Activated B cell treated with CpG ODN at 0.5 μM for 24 hours (primary cell): ENCODE measurements around the gene CDKN2A. TPM values are rescaled to one million over a fixed set of nuclear protein-coding genes. Genes with fewer than 3 reads are reported as not detected.

ENCODE experiments used
- ATAC-seq: fragments of 200-7000 bp; cut with Tn5 transposase; one replicate; pipeline ENCODE4 v1.10.0; 2021; ENCODE audit warnings: low read depth, mild to moderate bottlenecking, moderate library complexity
- CTCF ChIA-PET: fragments of 350-600 bp; sonication (Branson Sonifier 250); formaldehyde crosslinking; loops from one replicate; lab custom pipeline; 2021; ENCODE audit warnings: antibody characterized with exemption; lab: Charles Lee
- POLR2A ChIA-PET: fragments of 350-600 bp; sonication (Branson Sonifier 250); formaldehyde crosslinking; loops from one replicate; lab custom pipeline; 2021; ENCODE audit warnings: antibody characterized with exemption; lab: Charles Lee
- DNase-seq: peaks from one replicate; pipeline ENCODE4 v3.0.0; 2022
- H3K27ac Mint-ChIP-seq: one replicate; pipeline ENCODE4 v1.8.0; 2020; ENCODE audit warnings: mixed read lengths
- H3K27me3 Mint-ChIP-seq: one replicate; pipeline ENCODE4 v1.8.0; 2021; ENCODE audit warnings: mixed read lengths
- H3K36me3 Mint-ChIP-seq: one replicate; pipeline ENCODE4 v1.8.0; 2021; ENCODE audit warnings: low read depth, mixed read lengths
- H3K4me1 Mint-ChIP-seq: one replicate; pipeline ENCODE4 v1.8.0; 2021; ENCODE audit warnings: mixed read lengths
- H3K4me3 Mint-ChIP-seq: one replicate; pipeline ENCODE4 v1.8.0; 2020; ENCODE audit warnings: mild to moderate bottlenecking, mixed read lengths
- H3K9me3 Mint-ChIP-seq: one replicate; pipeline ENCODE4 v1.8.0; 2020; ENCODE audit warnings: mixed read lengths
- intact Hi-C: fragments of 100-400 bp; cut with micrococcal nuclease; formaldehyde crosslinking; loops from one replicate; pipeline ENCODE4 v1.15.1; 2024
- total RNA-seq: library from RNA; stranded (reverse); gene quantifications from 2 replicates; pipeline ENCODE4 v1.2.3, GENCODE V29; 2022
- TF ChIP-seq, protein P1 (sequence below): fragments of 200-600 bp; IDR thresholded peaks from one replicate; pipeline ENCODE4 v1.8.0; 2022; ENCODE audit warnings: antibody characterized with exemption, mild to moderate bottlenecking

Gene CDKN2A
- 6.7 and 8.5 TPM in 2 replicates for total RNA-seq

DNA sequence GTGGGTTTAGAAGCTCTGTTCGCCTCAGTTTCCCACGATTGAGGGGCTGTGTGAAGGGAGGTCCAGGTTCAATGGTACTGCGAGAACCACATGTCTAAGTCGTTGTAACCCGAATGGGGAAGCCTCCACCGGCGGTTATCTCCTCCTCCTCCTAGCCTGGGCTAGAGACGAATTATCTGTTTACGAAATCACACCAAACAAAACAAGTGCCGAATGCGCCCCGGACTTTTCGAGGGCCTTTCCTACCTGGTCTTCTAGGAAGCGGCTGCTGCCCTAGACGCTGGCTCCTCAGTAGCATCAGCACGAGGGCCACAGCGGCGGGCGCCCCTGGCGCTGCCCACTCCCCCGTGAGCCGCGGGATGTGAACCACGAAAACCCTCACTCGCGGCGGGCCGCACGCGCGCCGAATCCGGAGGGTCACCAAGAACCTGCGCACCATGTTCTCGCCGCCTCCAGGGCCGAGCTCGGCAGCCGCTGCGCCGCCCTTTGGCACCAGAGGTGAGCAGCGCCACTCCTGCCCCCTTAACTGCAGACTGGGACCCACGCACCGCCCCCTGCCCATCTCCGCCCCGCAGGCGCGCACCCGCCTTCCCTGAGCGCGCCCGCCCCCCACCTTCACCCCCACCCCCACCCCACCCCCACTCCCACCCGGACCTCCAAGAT, at the start of gene CDKN2A:
TSS of gene CDKN2A (minus strand) at position 500 of the 663 bp plus-strand sequence.
- CTCF ChIA-PET, result interaction anchor here (1.0 to 4.2 kb wide), 4 partner anchors 15 to 244 kb away, joined by 4 to 21 read pairs (median 10); partner anchors contain the start of gene CDKN2B
- TF ChIP-seq, protein P1, sequence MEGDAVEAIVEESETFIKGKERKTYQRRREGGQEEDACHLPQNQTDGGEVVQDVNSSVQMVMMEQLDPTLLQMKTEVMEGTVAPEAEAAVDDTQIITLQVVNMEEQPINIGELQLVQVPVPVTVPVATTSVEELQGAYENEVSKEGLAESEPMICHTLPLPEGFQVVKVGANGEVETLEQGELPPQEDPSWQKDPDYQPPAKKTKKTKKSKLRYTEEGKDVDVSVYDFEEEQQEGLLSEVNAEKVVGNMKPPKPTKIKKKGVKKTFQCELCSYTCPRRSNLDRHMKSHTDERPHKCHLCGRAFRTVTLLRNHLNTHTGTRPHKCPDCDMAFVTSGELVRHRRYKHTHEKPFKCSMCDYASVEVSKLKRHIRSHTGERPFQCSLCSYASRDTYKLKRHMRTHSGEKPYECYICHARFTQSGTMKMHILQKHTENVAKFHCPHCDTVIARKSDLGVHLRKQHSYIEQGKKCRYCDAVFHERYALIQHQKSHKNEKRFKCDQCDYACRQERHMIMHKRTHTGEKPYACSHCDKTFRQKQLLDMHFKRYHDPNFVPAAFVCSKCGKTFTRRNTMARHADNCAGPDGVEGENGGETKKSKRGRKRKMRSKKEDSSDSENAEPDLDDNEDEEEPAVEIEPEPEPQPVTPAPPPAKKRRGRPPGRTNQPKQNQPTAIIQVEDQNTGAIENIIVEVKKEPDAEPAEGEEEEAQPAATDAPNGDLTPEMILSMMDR, result no peak
- POLR2A ChIA-PET, result interaction anchor here (0.6 to 3.1 kb wide), 9 partner anchors 9 to 412 kb away, joined by 4 to 18 read pairs (median 5); partner anchors contain the start of genes CDKN2B and MTAP
- Mint-ChIP-seq H3K9me3 (no peaks in the 10 kb centered on the region), H3K36me3 (peaks cover 6% of the 10 kb centered on the region), H3K4me3 (peak within 1 kb of the TSS; percentile 98), H3K4me1 (peaks cover 25% of the 10 kb centered on the region), H3K27me3 (peaks cover 7% of the 10 kb centered on the region), H3K27ac (peak within 1 kb of the TSS; percentile 97)
- DNase-seq (peak; percentile 63), ATAC-seq (peak; percentile 36)
- intact Hi-C loops, result loop anchor here (1.0 kb wide), 1 partner anchor 22 kb away; no protein-coding TSS in a partner anchor

DNA sequence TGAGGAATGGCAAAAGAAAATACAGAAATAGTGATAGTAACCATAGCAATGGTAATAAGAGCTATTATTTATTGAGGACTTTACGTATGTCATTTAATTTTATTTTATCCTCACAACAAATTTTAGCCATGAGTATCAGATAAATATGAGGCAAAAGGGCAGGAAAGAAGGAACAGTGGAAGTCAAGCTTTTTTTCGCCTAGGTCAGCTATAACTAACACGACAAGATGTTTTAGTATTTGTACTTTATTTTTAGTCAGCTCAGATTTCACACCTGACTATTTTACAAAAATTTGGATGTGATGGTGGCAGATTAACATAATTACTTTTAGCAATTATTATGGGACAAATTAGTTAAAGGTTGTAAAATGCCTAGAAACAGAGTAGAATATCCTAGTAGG, 49.7 kb upstream of the CDKN2A start:
- no peak overlapping the region for H3K4me3 Mint-ChIP-seq
- H3K27me3 Mint-ChIP-seq, result no peaks in the 10 kb centered on the region
- TF ChIP-seq, protein P1, result no peak
- H3K36me3 Mint-ChIP-seq, result no peaks in the 10 kb centered on the region
- H3K9me3 Mint-ChIP-seq, result no peaks in the 10 kb centered on the region
- ATAC-seq (no peak), DNase-seq (no peak)
- H3K27ac Mint-ChIP-seq, result no peak overlapping the region
- no peaks in the 10 kb centered on the region for H3K4me1 Mint-ChIP-seq
- intact Hi-C loops, result no loop called here
- ChIA-PET CTCF (interaction anchor here (0.9 to 1.6 kb wide), 3 partner anchors 200 to 232 kb away, joined by 3 to 6 read pairs (median 4); no protein-coding TSS in a partner anchor), POLR2A (no interaction called here)

DNA sequence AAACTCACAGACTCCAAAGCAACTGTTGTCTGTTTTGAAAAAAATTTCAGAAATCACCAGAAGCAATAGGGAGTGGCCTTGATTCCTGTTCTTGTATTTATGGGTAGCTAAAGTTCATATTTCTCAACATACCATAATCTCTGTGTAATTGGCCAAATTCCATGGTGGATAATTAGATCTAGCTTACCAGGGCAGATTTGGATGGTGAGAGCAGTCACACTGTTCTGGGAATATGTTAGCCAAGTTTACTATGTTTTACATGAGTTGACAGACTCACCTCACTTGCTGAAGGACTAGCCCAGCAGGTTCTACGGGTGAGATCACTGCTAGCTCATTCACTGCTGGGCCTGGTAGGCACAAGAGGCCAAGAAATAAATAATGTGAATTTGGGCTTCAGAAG, 47.6 kb upstream of the CDKN2A start:
- Mint-ChIP-seq H3K9me3 (no peaks in the 10 kb centered on the region), H3K4me1 (no peaks in the 10 kb centered on the region), H3K4me3 (no peak overlapping the region), H3K27me3 (no peaks in the 10 kb centered on the region), H3K27ac (no peak overlapping the region), H3K36me3 (no peaks in the 10 kb centered on the region)
- TF ChIP-seq, protein P1, result no peak
- ATAC-seq (no peak), DNase-seq (no peak)
- ChIA-PET CTCF (interaction anchor here (1.2 to 6.7 kb wide), 2 partner anchors 10 to 230 kb away, joined by 3 to 112 read pairs; no protein-coding TSS in a partner anchor), POLR2A (no interaction called here)
- intact Hi-C loops, result no loop called here

DNA sequence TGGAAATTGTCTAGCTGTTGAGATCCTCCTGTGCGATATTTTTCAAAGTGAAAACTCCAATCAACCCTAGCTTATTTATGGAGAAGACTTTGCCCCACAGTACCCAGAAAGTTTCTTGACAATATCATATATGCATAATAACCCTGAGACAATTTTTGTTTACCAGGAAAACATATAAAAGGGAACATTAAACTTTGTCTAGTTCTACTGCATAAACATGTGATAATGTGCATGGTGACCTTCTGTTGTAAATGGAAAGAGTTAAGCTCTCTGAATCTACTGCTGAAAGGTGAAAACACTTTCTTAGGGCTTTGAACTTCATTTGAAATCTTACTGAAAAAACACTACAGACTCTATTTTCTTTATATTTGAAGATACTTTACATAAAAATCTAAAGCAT, 47.2 kb upstream of the CDKN2A start:
- no peak overlapping the region for H3K4me3 Mint-ChIP-seq
- H3K4me1 Mint-ChIP-seq, result no peaks in the 10 kb centered on the region
- DNase-seq (no peak), ATAC-seq (no peak)
- CTCF ChIA-PET, result interaction anchor here (1.2 to 6.7 kb wide), 2 partner anchors 10 to 230 kb away, joined by 3 to 112 read pairs; no protein-coding TSS in a partner anchor
- intact Hi-C loops, result no loop called here
- H3K9me3 Mint-ChIP-seq, result no peaks in the 10 kb centered on the region
- POLR2A ChIA-PET, result no interaction called here
- no peaks in the 10 kb centered on the region for H3K27me3 Mint-ChIP-seq
- H3K27ac Mint-ChIP-seq, result no peak overlapping the region
- TF ChIP-seq, protein P1, result no peak
- no peaks in the 10 kb centered on the region for H3K36me3 Mint-ChIP-seq

DNA sequence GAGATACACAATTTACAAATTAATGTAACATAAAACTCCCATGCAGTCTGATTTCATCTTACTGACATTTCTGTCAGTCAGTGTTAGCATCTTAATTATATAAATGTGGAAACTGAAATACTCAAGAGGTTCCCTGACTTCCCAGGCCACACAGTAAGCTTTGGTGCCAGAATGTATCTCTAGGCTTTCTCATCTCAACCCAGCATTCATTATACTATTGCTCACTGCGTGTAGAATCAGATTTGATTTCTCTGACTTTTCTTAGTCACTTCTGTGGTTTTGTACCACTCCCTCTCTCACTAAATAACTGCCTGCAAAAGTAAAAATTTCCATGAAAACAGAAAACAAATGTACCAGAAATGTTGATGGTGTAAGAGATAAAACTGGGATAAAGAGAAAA, 46.6 kb upstream of the CDKN2A start:
- no peaks in the 10 kb centered on the region for H3K36me3 Mint-ChIP-seq
- no peaks in the 10 kb centered on the region for H3K4me1 Mint-ChIP-seq
- TF ChIP-seq, protein P1, result no peak
- intact Hi-C loops, result no loop called here
- no peaks in the 10 kb centered on the region for H3K27me3 Mint-ChIP-seq
- CTCF ChIA-PET, result interaction anchor here (6.7 kb wide), 1 partner anchor 229 kb away, joined by 112 read pairs; no protein-coding TSS in a partner anchor
- DNase-seq (no peak), ATAC-seq (no peak)
- POLR2A ChIA-PET, result no interaction called here
- H3K9me3 Mint-ChIP-seq, result no peaks in the 10 kb centered on the region
- no peak overlapping the region for H3K27ac Mint-ChIP-seq
- no peak overlapping the region for H3K4me3 Mint-ChIP-seq
